GM23248 (cell line): ENCODE measurements around the gene SPAG9. TPM values are rescaled to one million over a fixed set of nuclear protein-coding genes. Genes with fewer than 3 reads are reported as not detected.
A peak's percentile ranks its signal among the peaks of the same experiment; 100 is the strongest.

Experiments used
- DNase-seq: peaks from one replicate; pipeline ENCODE4 v3.0.0-alpha.2; 2015
- H2AFZ ChIP-seq: fragments of 200-600 bp; sonication (generic); 2 replicates; pipeline ENCODE4 v1.6.1; 2016; ENCODE audit warnings: antibody characterized with exemption
- H3F3A ChIP-seq: fragments of 200-600 bp; sonication (generic); 2 replicates; pipeline ENCODE4 v1.6.1; 2016; ENCODE audit warnings: mild to moderate bottlenecking, antibody characterized with exemption, mixed run types; ENCODE audit not compliant: insufficient read depth
- H3K27ac ChIP-seq: fragments of 200-600 bp; sonication (generic); 2 replicates; pipeline ENCODE4 v1.5.1; 2016; ENCODE audit warnings: mild to moderate bottlenecking
- H3K27me3 ChIP-seq: fragments of 200-600 bp; sonication (generic); replicated peaks from 2 replicates; pipeline ENCODE4 v1.6.1; 2016; ENCODE audit warnings: mild to moderate bottlenecking; ENCODE audit not compliant: insufficient read depth
- H3K36me3 ChIP-seq: fragments of 200-600 bp; sonication (generic); 2 replicates; pipeline ENCODE4 v1.6.1; 2016; ENCODE audit warnings: low read depth, mild to moderate bottlenecking
- H3K4me1 ChIP-seq: fragments of 200-600 bp; sonication (generic); 2 replicates; pipeline ENCODE4 v1.6.1; 2016; ENCODE audit warnings: mild to moderate bottlenecking; ENCODE audit not compliant: insufficient read depth
- H3K4me2 ChIP-seq: fragments of 200-600 bp; sonication (generic); one replicate; pipeline ENCODE4 v1.6.1; 2016; ENCODE audit warnings: mild to moderate bottlenecking; ENCODE audit not compliant: unreplicated experiment
- H3K4me3 ChIP-seq: fragments of 200-600 bp; sonication (generic); 2 replicates; pipeline ENCODE4 v1.5.1; 2016; ENCODE audit warnings: mild to moderate bottlenecking
- H3K79me2 ChIP-seq: fragments of 200-600 bp; sonication (generic); 2 replicates; pipeline ENCODE4 v1.6.1; 2016; ENCODE audit warnings: mild to moderate bottlenecking; ENCODE audit not compliant: insufficient read depth
- H3K9ac ChIP-seq: fragments of 200-600 bp; sonication (generic); 2 replicates; pipeline ENCODE4 v1.6.1; 2016; ENCODE audit warnings: mild to moderate bottlenecking
- H3K9me2 ChIP-seq: fragments of 200-600 bp; sonication (generic); 2 replicates; pipeline ENCODE4 v1.6.1; 2016; ENCODE audit warnings: mixed run types, mild to moderate bottlenecking, moderate library complexity; ENCODE audit not compliant: insufficient read depth
- H3K9me3 ChIP-seq: fragments of 200-600 bp; sonication (generic); one replicate; pipeline ENCODE4 v1.6.1; 2017; ENCODE audit warnings: low read depth
- H4K20me1 ChIP-seq: fragments of 200-600 bp; sonication (generic); 2 replicates; pipeline ENCODE4 v1.6.0; 2016; ENCODE audit not compliant: insufficient read depth
- EZH2 ChIP-seq: fragments of 200-600 bp; sonication (generic); IDR thresholded peaks from 2 replicates; pipeline ENCODE4 v1.6.1; 2018; ENCODE audit warnings: antibody characterized with exemption, mild to moderate bottlenecking; ENCODE audit not compliant: insufficient read depth, poor library complexity, severe bottlenecking
- EZH2phosphoT487 ChIP-seq: fragments of 200-600 bp; sonication (generic); IDR thresholded peaks from 2 replicates; pipeline ENCODE4 v1.6.1; 2018; ENCODE audit warnings: antibody characterized with exemption, moderate library complexity, mild to moderate bottlenecking, low read depth; ENCODE audit not compliant: insufficient read depth
- WGBS, 2 experiments: methylation state at CpG; one replicate each; pipeline ENCODE4 v1.1.6; 2015 to 2017; ENCODE audit warnings: low lambda C conversion rate in 2 of 2, low coverage in 1 of 2; ENCODE audit errors: missing lambda C conversion rate in 2 of 2; 5-methylcytosine and 5-hydroxymethylcytosine counted together
- in situ Hi-C: fragments of 300-500 bp; cut with MboI; formaldehyde crosslinking; loops from 2 replicates; pipeline ENCODE4 v1.15.0; 2020
- polyA plus RNA-seq: library from polyadenylated mRNA; unstranded; fragments of >200 nt; fragmentation: Nextera tagmentation; extraction: Ambion mirVana; gene quantifications from 2 replicates; pipeline ENCODE4 v1.2.1, GENCODE V29; 2016
- total RNA-seq: library from RNA; depleted of rRNA; stranded (reverse); fragments of >200 nt; shearing (Covaris generic); gene quantifications from 2 replicates; pipeline ENCODE4 v1.2.3, GENCODE V29; 2014

SPAG9 gene
- total and polyA plus RNA-seq, 2 experiments from 2014 or later, result 21.5 to 58.8 TPM

GRCh38 chr17:50952013-50952412 is 168.7 kb downstream of the SPAG9 start:
- TF ChIP-seq EZH2phosphoT487 (no peak), EZH2 (no peak)
- no peaks in the 10 kb centered on the region for H3K36me3 ChIP-seq
- no peak overlapping the region for H3K4me2 ChIP-seq
- H3K4me1 ChIP-seq, result peaks cover 30% of the 10 kb centered on the region
- no peak overlapping the region for H3K4me3 ChIP-seq
- H3K9ac ChIP-seq, result no peak overlapping the region
- no peaks in the 10 kb centered on the region for H3K27me3 ChIP-seq
- in situ Hi-C loops, result loop anchor here (10.0 to 25.0 kb wide), 2 partner anchors 167 to 440 kb away; partner anchors contain the start of gene MYCBPAP
- no peak overlapping the region for H3K27ac ChIP-seq
- H3F3A ChIP-seq, result peaks cover 8% of the 10 kb centered on the region; the same call in 1 of the 2 replicates
- H2AFZ ChIP-seq, result no peak overlapping the region
- H3K9me2 ChIP-seq, result no peaks in the 10 kb centered on the region
- H4K20me1 ChIP-seq, result no peaks in the 10 kb centered on the region
- no peaks in the 10 kb centered on the region for H3K9me3 ChIP-seq
- 45 to 55% methylated on average over 5 of the region's 5 CpGs for WGBS, 2 experiments
- no peaks in the 10 kb centered on the region for H3K79me2 ChIP-seq
- peak; percentile 44 for DNase-seq

GRCh38 chr17:50949989-50950877 is 170.4 kb downstream of the SPAG9 start:
- 12 to 14% methylated on average over 25 to 26 of the region's 26 CpGs for WGBS, 2 experiments
- TF ChIP-seq EZH2 (no peak), EZH2phosphoT487 (no peak)
- Histone ChIP-seq H3K4me3 (peak overlapping the region; percentile 29; the same call in 1 of the 2 replicates), H3K4me2 (peak overlapping the region; percentile 43), H4K20me1 (no peaks in the 10 kb centered on the region), H3K36me3 (no peaks in the 10 kb centered on the region), H3K4me1 (peaks cover 30% of the 10 kb centered on the region), H3K27me3 (no peaks in the 10 kb centered on the region), H3F3A (peaks cover 8% of the 10 kb centered on the region; the same call in 1 of the 2 replicates), H3K79me2 (no peaks in the 10 kb centered on the region), H3K9ac (peak overlapping the region; percentile 79), H3K9me3 (no peaks in the 10 kb centered on the region), H2AFZ (peak overlapping the region; percentile 71), H3K27ac (peak overlapping the region; percentile 98), H3K9me2 (no peaks in the 10 kb centered on the region)
- DNase-seq, result peak; percentile 98
- in situ Hi-C loops, result loop anchor here (10.0 to 25.0 kb wide), 2 partner anchors 165 to 438 kb away; partner anchors contain the start of gene MYCBPAP

GRCh38 chr17:50949128-50949988 is 171.3 kb downstream of the SPAG9 start:
- Histone ChIP-seq H3K4me3 (no peak overlapping the region), H3K4me1 (peaks cover 29% of the 10 kb centered on the region), H2AFZ (peak overlapping the region; percentile 71), H3K27ac (peak overlapping the region; percentile 98), H3K9me3 (no peaks in the 10 kb centered on the region), H3K4me2 (peak overlapping the region; percentile 43), H4K20me1 (no peaks in the 10 kb centered on the region), H3K27me3 (no peaks in the 10 kb centered on the region), H3K36me3 (no peaks in the 10 kb centered on the region), H3K9ac (peak overlapping the region; percentile 79), H3K79me2 (no peaks in the 10 kb centered on the region), H3K9me2 (no peaks in the 10 kb centered on the region), H3F3A (peaks cover 8% of the 10 kb centered on the region; the same call in 1 of the 2 replicates)
- DNase-seq, result no peak
- no peak for TF ChIP-seq EZH2
- TF ChIP-seq EZH2phosphoT487, result no peak
- 83 to 84% methylated on average over 21 of the region's 21 CpGs for WGBS, 2 experiments
- in situ Hi-C loops, result no loop called here

- no peaks in the 10 kb centered on the region for H3K36me3 ChIP-seq
- in situ Hi-C loops, result no loop called here
- peaks cover 8% of the 10 kb centered on the region; the same call in 1 of the 2 replicates for H3F3A ChIP-seq
- no peak overlapping the region for H3K4me2 ChIP-seq
- no peaks in the 10 kb centered on the region for H3K9me3 ChIP-seq
- no peak for TF ChIP-seq EZH2
- no peak for TF ChIP-seq EZH2phosphoT487
- peak overlapping the region; percentile 79; the same call in 1 of the 2 replicates for H3K9ac ChIP-seq
- H2AFZ ChIP-seq, result no peak overlapping the region
- no peaks in the 10 kb centered on the region for H3K9me2 ChIP-seq
- H3K4me3 ChIP-seq, result no peak overlapping the region
- no peak for DNase-seq
- H3K79me2 ChIP-seq, result no peaks in the 10 kb centered on the region
- H3K27ac ChIP-seq, result peak overlapping the region; percentile 98; the same call in 1 of the 2 replicates
- no peaks in the 10 kb centered on the region for H3K27me3 ChIP-seq
- H3K4me1 ChIP-seq, result peaks cover 24% of the 10 kb centered on the region
- H4K20me1 ChIP-seq, result no peaks in the 10 kb centered on the region
- 94 to 97% methylated on average over 13 of the region's 13 CpGs for WGBS, 2 experiments
Observed at GRCh38 chr17:50948711-50949110, 172.0 kb downstream of the SPAG9 start.
